Upper lobe of right lung (tissue), 1 donor: ENCODE data around the gene SLX4IP. TPM values are rescaled to one million over a fixed set of nuclear protein-coding genes. Genes with fewer than 3 reads are reported as not detected.
A peak's percentile ranks its signal among the peaks of the same experiment; 100 is the strongest.

ENCODE experiments used
- ATAC-seq: fragments of 200-7000 bp; cut with Tn5 transposase; one replicate; pipeline ENCODE4 v1.9.1; 2020; ENCODE audit warnings: mild to moderate bottlenecking, moderate library complexity
- DNase-seq: peaks from one replicate; pipeline ENCODE4 v3.0.0-alpha.2; 2020
- H3K27ac ChIP-seq: fragments of 200-600 bp; one replicate; pipeline ENCODE4 v1.8.0; 2022
- H3K27me3 ChIP-seq: fragments of 200-600 bp; one replicate; pipeline ENCODE4 v1.8.0; 2022; ENCODE audit warnings: mild to moderate bottlenecking
- H3K36me3 ChIP-seq: fragments of 200-600 bp; one replicate; pipeline ENCODE4 v1.8.0; 2022
- H3K4me1 ChIP-seq: fragments of 200-600 bp; one replicate; pipeline ENCODE4 v1.8.0; 2022
- H3K4me3 ChIP-seq: fragments of 200-600 bp; one replicate; pipeline ENCODE4 v1.8.0; 2022; ENCODE audit warnings: mild to moderate bottlenecking
- H3K9me3 ChIP-seq: fragments of 200-600 bp; one replicate; pipeline ENCODE4 v1.8.0; 2022
- CTCF ChIP-seq: fragments of 200-600 bp; IDR thresholded peaks from one replicate; pipeline ENCODE4 v1.8.0; 2022; ENCODE audit warnings: antibody characterized with exemption
- intact Hi-C: fragments of 100-400 bp; cut with DNase I; formaldehyde crosslinking; loops from one replicate; pipeline ENCODE4 v1.11.0; 2022
- total RNA-seq: library from RNA; stranded (reverse); fragmentation: NEBNext Ultra II Directional; extraction: Animal tissue kit (Norgen Biotek cat#: 25700); gene quantifications from one replicate; pipeline ENCODE4 v1.2.1, GENCODE V29; 2021
- donor health status: DM: no; HTN: yes; CAD: no; lungs with severe emphysema.

The SLX4IP gene
- total RNA-seq, 1 donor from 2014 or later, result 5.4 TPM

GRCh38 chr20:10632721-10633509 is 197.8 kb downstream of the SLX4IP start:
- no peak overlapping the region for H3K4me3 ChIP-seq
- H3K4me1 ChIP-seq, result peaks cover 22% of the 10 kb centered on the region
- H3K27me3 ChIP-seq, result no peaks in the 10 kb centered on the region
- no peak for DNase-seq
- no peak for TF ChIP-seq CTCF
- H3K9me3 ChIP-seq, result no peaks in the 10 kb centered on the region
- intact Hi-C loops, result no loop called here
- H3K27ac ChIP-seq, result no peak overlapping the region
- ATAC-seq, result no peak
- peaks cover 6% of the 10 kb centered on the region for H3K36me3 ChIP-seq

DNA sequence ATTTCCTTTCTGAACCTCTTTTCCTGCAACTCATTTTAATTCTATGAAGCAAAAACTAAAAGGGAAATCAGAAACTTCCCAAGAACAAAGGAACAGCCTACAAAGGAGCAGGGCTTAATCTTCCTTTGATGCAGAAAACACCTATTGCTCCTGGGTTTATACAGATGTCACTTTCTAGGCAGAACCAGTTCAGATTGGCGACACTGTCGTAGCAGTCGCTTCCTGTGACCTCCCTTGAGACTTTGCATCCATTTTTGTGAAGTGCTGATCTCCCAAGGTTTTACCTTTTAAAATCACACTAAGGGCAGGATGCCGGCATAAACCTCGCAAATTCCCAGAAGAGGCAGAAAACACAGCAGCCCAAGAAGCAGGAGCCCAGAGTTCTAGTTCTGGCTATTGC is 198.6 kb downstream of the SLX4IP start:
- Histone ChIP-seq H3K4me1 (peaks cover 24% of the 10 kb centered on the region), H3K27me3 (no peaks in the 10 kb centered on the region), H3K4me3 (no peak overlapping the region), H3K27ac (no peak overlapping the region), H3K36me3 (peaks cover 14% of the 10 kb centered on the region), H3K9me3 (no peaks in the 10 kb centered on the region)
- ATAC-seq, result no peak
- TF ChIP-seq CTCF, result no peak
- no peak for DNase-seq
- intact Hi-C loops, result no loop called here

- no peaks in the 10 kb centered on the region for H3K9me3 ChIP-seq
- no peak for TF ChIP-seq CTCF
- DNase-seq (no peak), ATAC-seq (no peak)
- no peaks in the 10 kb centered on the region for H3K27me3 ChIP-seq
- no peak overlapping the region for H3K4me3 ChIP-seq
- peaks cover 24% of the 10 kb centered on the region for H3K4me1 ChIP-seq
- no peak overlapping the region for H3K27ac ChIP-seq
- intact Hi-C loops, result no loop called here
- peaks cover 19% of the 10 kb centered on the region for H3K36me3 ChIP-seq
Measured at GRCh38 chr20:10634211-10634610, 199.1 kb downstream of the SLX4IP start.

- Histone ChIP-seq H3K27me3 (no peaks in the 10 kb centered on the region), H3K9me3 (no peaks in the 10 kb centered on the region), H3K27ac (peak overlapping the region; percentile 17), H3K36me3 (peaks cover 25% of the 10 kb centered on the region), H3K4me1 (peaks cover 24% of the 10 kb centered on the region), H3K4me3 (no peak overlapping the region)
- no peak for DNase-seq
- intact Hi-C loops, result no loop called here
- ATAC-seq, result no peak
- no peak for TF ChIP-seq CTCF
Measured at GRCh38 chr20:10634683-10635411, 199.7 kb downstream of the SLX4IP start.

DNA sequence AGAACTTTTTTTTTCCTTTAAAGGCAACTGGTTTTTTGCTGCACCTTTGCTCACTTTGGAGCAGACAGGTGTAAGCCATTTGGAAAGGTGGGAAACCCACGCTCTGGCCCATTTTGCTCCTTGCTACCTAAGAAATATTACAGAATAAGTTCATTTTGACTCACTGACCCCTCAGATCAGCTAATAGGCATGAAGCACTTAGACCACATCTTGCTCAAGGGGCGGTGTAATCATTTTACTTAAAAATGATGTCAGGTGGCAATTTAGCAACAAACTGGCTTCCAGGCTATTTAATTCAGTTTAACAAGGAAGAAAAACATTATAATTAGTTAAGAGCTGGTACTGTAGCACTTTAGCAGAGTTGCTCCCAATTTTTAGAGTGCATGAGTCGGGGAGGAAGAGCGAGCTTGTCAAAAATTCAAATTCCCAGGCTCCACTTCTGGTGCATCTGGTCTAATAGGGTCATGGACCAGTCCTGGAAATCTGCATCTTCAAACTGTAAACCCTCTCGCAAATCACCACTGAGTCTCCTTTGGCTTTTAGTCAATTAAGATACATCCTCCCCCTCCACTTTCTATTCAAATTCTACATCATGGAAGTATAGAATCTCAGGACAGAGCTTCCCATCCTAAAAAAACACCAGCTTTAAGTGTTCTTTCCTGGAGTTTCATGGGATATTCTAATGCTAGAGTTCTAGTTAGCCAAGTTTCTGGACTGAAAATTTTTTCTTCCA is 200.5 kb downstream of the SLX4IP start:
- intact Hi-C loops, result no loop called here
- DNase-seq, result no peak
- ATAC-seq, result no peak
- Histone ChIP-seq H3K27me3 (no peaks in the 10 kb centered on the region), H3K9me3 (no peaks in the 10 kb centered on the region), H3K4me1 (peaks cover 24% of the 10 kb centered on the region), H3K27ac (peak overlapping the region; percentile 17), H3K4me3 (no peak overlapping the region), H3K36me3 (peaks cover 33% of the 10 kb centered on the region)
- no peak for TF ChIP-seq CTCF
